ENCODE data around the gene OR6N1.

The OR6N1 gene

DNA sequence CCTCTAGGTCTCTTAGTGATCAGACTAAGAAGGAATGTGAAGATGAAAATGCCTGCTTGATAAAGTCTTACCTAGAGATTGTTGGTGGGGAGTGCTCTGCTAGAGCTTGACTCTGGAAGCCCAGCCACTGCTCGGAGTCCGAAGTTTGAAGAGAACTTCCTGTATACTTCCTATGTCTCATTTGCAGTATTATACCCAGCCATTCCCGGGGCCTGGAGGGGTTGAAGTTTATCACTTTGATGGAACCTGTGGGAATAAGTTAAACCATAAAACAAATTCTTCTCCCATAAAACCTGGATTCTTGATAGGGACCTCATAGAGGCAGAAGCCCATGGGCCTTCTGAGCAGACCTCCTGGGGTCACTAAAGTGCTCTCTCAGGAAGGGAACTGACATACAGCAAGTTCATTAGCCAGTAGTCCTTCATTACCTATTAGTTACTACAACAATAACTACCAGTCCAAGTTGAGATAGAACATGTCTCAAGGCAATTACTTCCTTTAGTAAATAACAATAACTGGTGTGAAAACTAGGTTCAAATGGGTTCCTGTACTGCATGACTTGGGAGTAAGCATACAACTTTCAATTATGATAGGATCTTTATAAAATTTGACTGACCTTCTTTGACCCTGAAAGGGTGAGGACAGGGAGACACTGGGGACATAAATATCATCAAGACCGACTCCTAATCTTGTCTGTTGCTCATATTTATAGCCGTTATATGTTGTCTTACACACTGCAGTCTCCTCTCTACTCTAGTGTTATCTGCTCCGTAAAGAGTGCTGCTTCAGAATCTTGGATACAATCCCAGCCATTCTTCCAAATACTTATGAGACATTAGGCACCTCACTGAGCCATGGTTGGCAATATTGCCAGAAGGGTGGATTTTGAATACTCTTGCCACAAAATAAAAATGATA is at the start of gene OR6N1:
TSS of gene OR6N1 (minus strand) at position 246 of the 917 bp plus-strand sequence. CDS start 5,513 bp downstream, outside the sequence.
- in situ Hi-C loops (cut with MboI; ENCODE audit: low sequenced_read_pairs) = no loop called here

- in situ Hi-C loops (cut with MboI; ENCODE audit: low sequenced_read_pairs) = no loop called here
Observed at GRCh38 chr1:158821723-158822122, 49.7 kb upstream of the OR6N1 start.

- in situ Hi-C loops (cut with MboI; ENCODE audit: low sequenced_read_pairs) = no loop called here
Observed at GRCh38 chr1:158819461-158820443, 47.8 kb upstream of the OR6N1 start.

DNA sequence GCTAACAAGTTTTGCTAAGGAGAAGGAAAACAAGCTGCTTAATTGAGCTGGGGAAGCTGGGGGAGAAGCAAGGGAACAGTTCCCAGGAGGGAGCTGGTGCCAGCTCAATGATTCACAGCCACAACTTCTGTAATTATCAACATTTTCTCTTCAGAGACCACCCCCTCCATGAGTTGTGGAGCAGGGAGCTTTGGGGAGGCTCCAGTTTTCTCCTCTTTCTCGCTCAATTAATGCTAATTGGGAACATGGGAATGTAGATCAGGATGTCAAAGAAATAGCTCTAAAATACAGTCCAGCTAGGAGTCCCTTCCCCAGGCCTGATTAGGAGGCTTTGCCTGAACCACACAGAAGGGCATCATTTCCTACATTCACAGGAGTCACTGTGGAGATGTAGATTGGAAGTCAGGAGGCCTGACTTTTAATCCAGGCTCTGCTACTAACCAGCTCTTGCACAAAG is 47.0 kb upstream of the OR6N1 start:
- in situ Hi-C loops (cut with MboI; ENCODE audit: low sequenced_read_pairs) = no loop called here

GRCh38 chr1:158818560-158818959 is 46.6 kb upstream of the OR6N1 start:
- in situ Hi-C loops (cut with MboI; ENCODE audit: low sequenced_read_pairs) = no loop called here

DNA sequence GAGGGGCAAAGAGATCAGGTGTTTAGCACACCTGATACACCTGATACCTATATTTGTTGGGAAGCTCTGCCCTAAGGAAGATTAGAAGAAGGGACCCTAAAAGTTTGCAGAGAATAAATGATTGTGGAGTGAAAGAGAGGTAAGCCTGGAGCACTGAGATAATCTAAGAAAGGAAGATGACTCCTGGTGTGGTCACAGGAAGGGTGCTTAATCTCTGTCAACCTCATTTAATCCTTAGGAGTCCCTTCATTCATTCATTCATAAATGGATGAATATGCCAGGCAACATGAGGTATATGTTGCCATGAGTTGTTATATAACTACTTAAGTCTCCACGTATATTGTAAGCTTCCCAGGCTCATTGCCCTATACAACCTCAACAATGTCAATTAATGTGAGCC is 43.0 kb upstream of the OR6N1 start:
- in situ Hi-C loops (cut with MboI; ENCODE audit: low sequenced_read_pairs) = no loop called here

DNA sequence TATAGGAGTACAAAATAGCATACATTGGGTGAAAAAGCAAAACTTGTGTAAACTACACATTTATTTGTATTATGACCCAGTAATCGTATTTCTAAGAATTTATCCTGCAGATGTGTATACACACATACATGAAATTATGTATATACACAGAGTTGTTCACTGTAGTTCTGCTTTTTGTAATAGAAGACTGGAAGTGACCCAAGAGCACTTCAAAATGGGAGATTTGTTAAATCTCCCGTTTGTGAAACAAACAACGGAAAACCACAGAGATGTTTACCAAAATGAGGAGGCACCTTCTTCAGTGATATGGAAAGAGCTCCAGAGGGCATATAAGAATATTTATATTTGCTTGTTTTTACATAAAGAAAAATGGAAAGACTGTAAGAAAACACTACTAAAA is 41.2 kb upstream of the OR6N1 start:
- in situ Hi-C loops (cut with MboI; ENCODE audit: low sequenced_read_pairs) = no loop called here

- in situ Hi-C loops (cut with MboI; ENCODE audit: low sequenced_read_pairs) = no loop called here
Observed at GRCh38 chr1:158812336-158812735, 40.3 kb upstream of the OR6N1 start.

GRCh38 chr1:158810311-158810710 is 38.3 kb upstream of the OR6N1 start:
- in situ Hi-C loops (cut with MboI; ENCODE audit: low sequenced_read_pairs) = no loop called here

DNA sequence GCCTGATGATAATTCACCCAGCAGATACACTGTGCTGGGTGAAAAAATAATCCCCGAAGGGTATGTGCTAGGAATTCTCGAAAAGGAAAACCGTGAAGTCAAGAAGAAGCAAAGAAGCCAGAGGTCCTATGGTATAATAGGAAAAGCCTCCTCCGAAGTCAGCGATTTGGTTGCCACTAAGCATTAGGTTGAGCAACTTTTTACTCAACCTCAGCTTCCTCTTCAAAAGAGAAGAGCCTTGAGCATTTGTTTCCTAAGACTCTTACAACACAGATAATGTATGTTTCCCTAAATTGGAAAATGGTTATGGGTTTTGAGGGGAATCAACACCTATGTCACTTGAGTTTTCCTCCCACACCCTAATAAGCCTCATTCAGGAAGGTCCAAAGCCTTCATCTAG is 37.9 kb upstream of the OR6N1 start:
- in situ Hi-C loops (cut with MboI; ENCODE audit: low sequenced_read_pairs) = no loop called here

DNA sequence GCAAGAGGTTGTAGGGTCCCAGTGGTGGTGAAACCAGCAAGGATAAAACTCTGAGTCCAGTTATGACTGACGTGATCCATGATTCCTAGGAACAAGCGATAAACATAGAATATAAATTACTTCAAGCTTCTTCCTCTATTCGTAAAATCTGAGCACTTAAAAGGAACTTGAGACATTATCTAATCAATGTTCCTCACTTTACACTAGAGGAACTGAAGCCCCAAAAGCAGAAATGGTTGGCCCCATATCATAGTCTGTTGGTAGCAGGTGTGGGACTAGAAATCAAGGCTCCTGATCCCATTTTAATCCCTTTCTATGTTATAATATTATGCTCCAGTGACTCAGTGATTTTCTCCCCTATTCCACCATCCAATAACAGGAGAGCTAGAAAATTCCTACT is 37.3 kb upstream of the OR6N1 start:
- in situ Hi-C loops (cut with MboI; ENCODE audit: low sequenced_read_pairs) = no loop called here

GRCh38 chr1:158806916-158807536 is 35.0 kb upstream of the OR6N1 start:
- in situ Hi-C loops (cut with MboI; ENCODE audit: low sequenced_read_pairs) = no loop called here

GRCh38 chr1:158803678-158804077 is 31.7 kb upstream of the OR6N1 start:
- in situ Hi-C loops (cut with MboI; ENCODE audit: low sequenced_read_pairs) = no loop called here

DNA sequence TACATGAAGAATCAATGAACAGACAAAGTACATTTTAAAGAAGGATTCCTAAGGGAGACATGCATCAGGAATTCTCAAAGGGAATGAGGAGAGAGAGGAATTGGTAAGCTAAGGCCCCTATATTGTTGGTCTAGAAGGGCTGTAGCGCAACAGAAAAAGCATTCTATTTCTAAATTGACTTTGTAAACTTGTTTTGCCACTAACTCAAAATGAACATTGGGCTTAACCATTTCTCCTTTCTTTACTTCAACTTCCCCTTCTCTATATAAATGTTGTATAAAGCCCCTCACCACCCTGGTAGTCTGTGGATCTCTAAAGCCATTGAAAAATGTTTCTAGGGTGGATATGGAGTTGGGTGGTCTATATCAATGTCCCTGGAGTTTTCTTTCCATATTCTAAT is 29.4 kb upstream of the OR6N1 start:
- in situ Hi-C loops (cut with MboI; ENCODE audit: low sequenced_read_pairs) = no loop called here

GRCh38 chr1:158800526-158800925 is 28.5 kb upstream of the OR6N1 start:
- in situ Hi-C loops (cut with MboI; ENCODE audit: low sequenced_read_pairs) = no loop called here

DNA sequence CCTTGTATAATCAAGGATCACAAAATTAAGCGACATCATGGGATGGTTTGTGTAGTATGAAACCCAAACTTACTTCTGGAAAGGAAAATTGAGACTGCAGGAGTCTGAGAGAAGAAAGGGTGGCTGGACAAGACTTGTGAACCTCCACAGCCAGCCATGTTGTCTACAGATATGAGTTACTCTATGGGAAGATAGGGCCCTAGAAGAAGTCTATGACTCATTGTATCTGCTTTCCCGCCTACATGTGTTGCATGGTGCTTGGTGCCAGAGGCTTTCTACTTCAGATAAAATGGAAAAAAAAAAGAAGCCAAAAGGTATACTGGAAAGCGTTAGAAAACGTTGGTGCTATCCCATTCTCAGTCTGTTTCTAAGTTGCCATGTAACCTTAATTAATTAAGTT is 27.7 kb upstream of the OR6N1 start:
- in situ Hi-C loops (cut with MboI; ENCODE audit: low sequenced_read_pairs) = loop anchor here (10.0 kb wide), 1 partner anchor 185 kb away; no protein-coding TSS in a partner anchor

DNA sequence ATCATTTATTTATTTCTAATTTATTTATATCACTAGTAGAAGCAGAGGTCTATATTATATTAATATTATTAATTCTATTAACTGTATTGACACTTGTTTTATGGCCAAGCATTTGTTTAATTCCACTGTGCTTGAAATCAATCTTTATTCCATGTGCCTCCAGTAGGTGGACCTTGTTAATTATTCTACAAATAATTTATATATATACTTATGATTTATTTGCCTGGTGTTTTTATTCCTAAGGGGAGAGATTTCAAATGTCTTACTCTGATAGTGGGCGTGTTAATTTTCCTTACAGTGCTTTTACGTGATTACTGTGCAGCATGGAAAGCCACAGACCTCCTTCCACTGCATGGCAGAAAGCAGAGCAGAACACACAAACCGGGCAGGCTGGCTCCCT is 26.5 kb upstream of the OR6N1 start:
- in situ Hi-C loops (cut with MboI; ENCODE audit: low sequenced_read_pairs) = loop anchor here (10.0 kb wide), 1 partner anchor 186 kb away; no protein-coding TSS in a partner anchor

DNA sequence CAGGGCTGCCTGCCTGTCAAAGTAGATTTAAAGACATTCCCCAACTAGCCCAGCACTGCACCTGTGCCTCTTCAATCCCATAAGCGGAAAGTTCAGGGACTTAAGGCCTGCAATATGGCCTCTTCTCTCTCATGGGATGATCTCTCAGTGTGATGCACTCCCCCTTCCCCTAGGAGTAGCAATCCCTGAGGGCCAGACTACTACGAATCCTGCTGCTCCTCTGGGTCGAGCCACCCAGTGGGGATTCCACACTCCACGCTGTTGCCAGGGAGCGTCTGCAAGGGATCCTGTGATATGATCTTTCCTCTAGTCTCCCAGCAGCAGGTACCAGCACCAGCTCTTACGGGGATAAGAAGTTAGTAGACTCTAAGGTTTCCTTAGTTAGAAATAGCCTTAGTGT is 22.3 kb upstream of the OR6N1 start:
- in situ Hi-C loops (cut with MboI; ENCODE audit: low sequenced_read_pairs) = loop anchor here (10.0 kb wide), 1 partner anchor 191 kb away; no protein-coding TSS in a partner anchor

DNA sequence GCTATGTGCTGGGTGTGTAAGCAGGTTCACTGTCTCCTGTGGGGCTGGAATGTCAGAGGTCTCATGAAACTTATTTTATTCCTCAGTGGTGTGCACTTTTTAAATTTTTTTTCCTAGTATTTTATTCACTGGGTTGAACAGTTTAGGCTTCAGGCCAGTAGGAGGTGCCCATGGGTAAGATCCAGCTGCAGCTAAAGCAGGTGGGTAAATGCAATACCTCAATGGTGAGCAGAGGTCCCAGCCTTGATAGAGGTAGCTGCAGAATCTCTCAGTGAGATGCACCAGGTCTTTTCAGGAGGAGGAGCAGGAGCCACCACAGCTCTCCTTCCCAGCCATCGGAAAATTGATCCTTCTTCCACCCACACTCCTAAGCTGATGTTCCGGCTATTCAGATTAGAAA is 21.6 kb upstream of the OR6N1 start:
- in situ Hi-C loops (cut with MboI; ENCODE audit: low sequenced_read_pairs) = loop anchor here (10.0 kb wide), 1 partner anchor 191 kb away; no protein-coding TSS in a partner anchor

DNA sequence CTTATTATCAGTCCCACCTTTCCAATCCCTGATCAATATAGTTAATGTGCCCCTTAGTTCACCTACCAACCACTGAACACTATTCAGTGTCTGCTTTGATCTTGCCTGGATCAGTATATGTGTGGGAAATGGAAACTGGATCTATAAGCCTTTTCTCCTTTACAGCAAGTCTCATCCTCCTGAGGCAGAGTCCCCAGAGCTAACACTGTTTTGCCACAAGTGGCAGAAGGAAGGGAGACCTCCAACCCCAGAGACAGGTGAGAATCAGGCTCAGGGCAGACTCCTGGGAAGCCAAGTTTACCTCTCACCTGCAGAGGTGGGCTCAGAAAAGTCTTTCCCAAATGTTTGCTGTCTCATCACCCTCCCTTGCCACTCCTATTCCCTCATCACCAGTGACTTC is 9.1 kb upstream of the OR6N1 start, which contains the start of gene OR6N2:
TSS of gene OR6N2 (minus strand) at position 101 of the 400 bp plus-strand sequence. CDS start 3,569 bp downstream, outside the sequence.
- in situ Hi-C loops (cut with MboI; ENCODE audit: low sequenced_read_pairs) = no loop called here

DNA sequence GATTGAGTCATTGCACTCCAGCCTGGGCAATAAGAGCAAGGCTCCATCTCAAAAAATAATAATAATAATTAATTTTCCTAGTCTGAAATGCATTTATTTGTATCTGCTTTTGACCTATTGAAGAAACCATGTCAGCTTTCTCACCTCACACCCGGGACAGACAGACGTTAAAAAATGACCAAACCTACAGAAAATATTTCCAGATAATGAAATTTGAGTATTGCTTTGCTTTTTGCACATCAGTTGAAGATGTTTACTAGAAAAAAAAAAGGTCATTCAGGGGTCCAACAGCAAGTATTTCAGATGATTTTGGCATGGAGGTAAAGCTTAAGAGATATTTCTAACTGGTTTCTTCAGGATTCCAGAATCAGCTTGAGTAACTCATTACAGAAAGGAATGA is 17.6 kb downstream of the OR6N1 start, which contains the start of gene OR6K6:
TSS of gene OR6K6 (plus strand) at position 301 of the 400 bp plus-strand sequence. CDS start 168 bp downstream, outside the sequence.
- in situ Hi-C loops (cut with MboI; ENCODE audit: low sequenced_read_pairs) = no loop called here

All from HL-60/S4 treated with retinoic acid at 250 ng/mL for 4 days and 3 days (cell line).